Transverse colon (tissue), 4 donors: ENCODE measurements around the gene FCN3. TPM values are rescaled to one million over a fixed set of nuclear protein-coding genes. Genes with fewer than 3 reads are reported as not detected.
A peak's percentile ranks its signal among the peaks of the same experiment; 100 is the strongest.

ENCODE experiments used
- DNase-seq: peaks from one replicate; pipeline ENCODE4 v3.0.0-alpha.2; 2019
- H3K27ac ChIP-seq, 4 donors: fragments of 200-600 bp; sonication (generic); 2 replicates each; pipeline ENCODE4 v1.5.1; 2016 to 2018; ENCODE audit warnings: inconsistent platforms in 4 of 4
- H3K27me3 ChIP-seq: fragments of 200-600 bp; sonication (generic); 2 replicates; pipeline ENCODE4 v1.5.1; 2017; ENCODE audit warnings: inconsistent platforms
- H3K36me3 ChIP-seq, 4 donors: fragments of 200-600 bp; sonication (generic); 2 replicates each; pipeline ENCODE4 v1.5.1; 2017 to 2019; ENCODE audit warnings: inconsistent platforms in 4 of 4
- H3K4me1 ChIP-seq, 4 donors: fragments of 200-600 bp; sonication (generic); 2 replicates each; pipeline ENCODE4 v1.5.1; 2017 to 2020; ENCODE audit warnings: inconsistent platforms in 4 of 4
- H3K4me3 ChIP-seq, 4 donors: fragments of 200-600 bp; sonication (generic); 1 replicate in 1 of 4; 2 replicates in 3 of 4; pipeline versions ENCODE4 v1.5.1 to v1.6.1; 2017 to 2019; ENCODE audit warnings: inconsistent platforms in 4 of 4
- H3K9me3 ChIP-seq, 2 donors: fragments of 200-600 bp; sonication (generic); 2 replicates each; pipeline ENCODE4 v1.5.1; 2017 to 2019; ENCODE audit warnings: inconsistent platforms in 2 of 2
- EP300 ChIP-seq: sonication (generic); formaldehyde crosslinking; IDR thresholded peaks from one replicate; pipeline ENCODE4 v1.6.1; 2017; ENCODE audit warnings: antibody characterized with exemption, low read depth
- POLR2A ChIP-seq: fragments of 450-650 bp; IDR thresholded peaks from one replicate; pipeline ENCODE4 v1.6.1; 2016; ENCODE audit warnings: antibody characterized with exemption, mild to moderate bottlenecking, moderate library complexity
- POLR2AphosphoS5 ChIP-seq, 3 donors: sonication (generic); formaldehyde crosslinking; IDR thresholded peaks; one replicate each; pipeline ENCODE4 v1.6.1; 2016; ENCODE audit warnings: antibody characterized with exemption in 3 of 3
- WGBS, 2 donors: methylation state at CpG; one replicate each; pipeline ENCODE4 v1.1.5; 2018; ENCODE audit warnings: low coverage in 1 of 2; 5-methylcytosine and 5-hydroxymethylcytosine counted together
- in situ Hi-C, 4 donors: fragments of 200-750 bp; cut with MboI; loops; one replicate each; pipeline versions ENCODE4 v1.15.0 to v1.15.1; 2017; ENCODE audit warnings: low sequenced_read_pairs in 3 of 4, low pct_ligation_motif_present in 1 of 4, low pct_unique_long_range_greater_than_20kb in 1 of 4
- intact Hi-C: fragments of 100-400 bp; cut with DNase I; formaldehyde crosslinking; loops from one replicate; pipeline ENCODE4 v1.15.1; 2023; ENCODE audit warnings: low total_unique reads
- total RNA-seq, 4 donors: library from RNA; depleted of rRNA; stranded (reverse); fragments of >200 nt; gene quantifications; one replicate each; pipeline ENCODE4 v1.1.0, GENCODE V29; 2016
- TF ChIP-seq, protein P1 (sequence below), 5 experiments: fragments of 200-600 bp in 3 of 5; fragments of 450-650 bp in 2 of 5; sonication (generic) in 3 of 5; IDR thresholded peaks; 1 replicate in 2 of 5; 2 replicates in 3 of 5; pipeline ENCODE4 v1.5.1; 2016 to 2017; ENCODE audit warnings: antibody characterized with exemption in 5 of 5, inconsistent platforms in 3 of 5, mild to moderate bottlenecking in 2 of 5, moderate library complexity in 1 of 5

Gene FCN3
- total RNA-seq, 4 donors from 2014 or later, result 1.2 to 1.9 TPM; not detected in 2

DNA sequence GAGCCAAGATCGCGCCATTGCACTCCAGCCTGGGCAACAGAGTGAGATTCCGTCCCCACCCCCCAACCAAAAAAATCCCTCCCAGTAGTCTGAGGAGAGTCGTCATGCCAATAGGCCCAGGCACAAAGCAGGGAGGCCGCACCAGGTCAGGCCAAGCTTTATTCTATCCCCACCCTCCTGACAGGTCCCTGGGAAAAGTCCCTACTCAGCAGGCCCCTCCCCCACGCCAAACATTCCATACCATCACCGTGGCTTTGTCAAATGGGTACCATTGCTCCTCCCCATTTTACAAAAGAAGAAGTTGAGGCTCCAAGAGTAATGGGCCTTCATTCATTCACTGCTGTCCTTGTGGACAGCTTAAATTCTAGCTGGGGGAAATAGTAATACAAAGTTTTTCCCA, 23.1 kb upstream of the FCN3 start:
- WGBS, 2 donors, result 71% methylated on average over 7 of the region's 7 CpGs; no CpG with 5 or more reads in 1 of the 2 donors
- Histone ChIP-seq H3K36me3 (no peaks in the 10 kb centered on the region), H3K9me3 (no peaks in the 10 kb centered on the region), H3K27ac (no peak overlapping the region), H3K4me3 (no peak overlapping the region), H3K4me1 (peaks cover 9 to 31% (median 12%) of the 10 kb centered on the region in 4 donors), H3K27me3 (no peaks in the 10 kb centered on the region)
- in situ Hi-C loops (loop anchor here in 1 of 4 donors (10.0 kb wide), 1 partner anchor 207 kb away; the partner anchor contains the start of gene AHDC1), intact Hi-C loops (loop anchor here (2.0 kb wide), 1 partner anchor 209 kb away; no protein-coding TSS in a partner anchor)
- TF ChIP-seq EP300 (no peak), POLR2AphosphoS5 (IDR thresholded peaks at IDR 0.05) (no peak), POLR2A (no peak)
- TF ChIP-seq, protein P1, sequence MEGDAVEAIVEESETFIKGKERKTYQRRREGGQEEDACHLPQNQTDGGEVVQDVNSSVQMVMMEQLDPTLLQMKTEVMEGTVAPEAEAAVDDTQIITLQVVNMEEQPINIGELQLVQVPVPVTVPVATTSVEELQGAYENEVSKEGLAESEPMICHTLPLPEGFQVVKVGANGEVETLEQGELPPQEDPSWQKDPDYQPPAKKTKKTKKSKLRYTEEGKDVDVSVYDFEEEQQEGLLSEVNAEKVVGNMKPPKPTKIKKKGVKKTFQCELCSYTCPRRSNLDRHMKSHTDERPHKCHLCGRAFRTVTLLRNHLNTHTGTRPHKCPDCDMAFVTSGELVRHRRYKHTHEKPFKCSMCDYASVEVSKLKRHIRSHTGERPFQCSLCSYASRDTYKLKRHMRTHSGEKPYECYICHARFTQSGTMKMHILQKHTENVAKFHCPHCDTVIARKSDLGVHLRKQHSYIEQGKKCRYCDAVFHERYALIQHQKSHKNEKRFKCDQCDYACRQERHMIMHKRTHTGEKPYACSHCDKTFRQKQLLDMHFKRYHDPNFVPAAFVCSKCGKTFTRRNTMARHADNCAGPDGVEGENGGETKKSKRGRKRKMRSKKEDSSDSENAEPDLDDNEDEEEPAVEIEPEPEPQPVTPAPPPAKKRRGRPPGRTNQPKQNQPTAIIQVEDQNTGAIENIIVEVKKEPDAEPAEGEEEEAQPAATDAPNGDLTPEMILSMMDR (IDR thresholded peaks at IDR 0.05), result no peak
- no peak for DNase-seq

- Histone ChIP-seq H3K27me3 (no peaks in the 10 kb centered on the region), H3K4me1 (peaks cover 7 to 29% (median 11%) of the 10 kb centered on the region in 4 donors), H3K27ac (no peak overlapping the region), H3K4me3 (no peak overlapping the region), H3K36me3 (no peaks in the 10 kb centered on the region), H3K9me3 (no peaks in the 10 kb centered on the region)
- in situ Hi-C loops (loop anchor here in 1 of 4 donors (10.0 kb wide), 1 partner anchor 208 kb away; the partner anchor contains the start of gene AHDC1), intact Hi-C loops (no loop called here)
- TF ChIP-seq, protein P1 (IDR thresholded peaks at IDR 0.05), result no peak
- TF ChIP-seq POLR2AphosphoS5 (IDR thresholded peaks at IDR 0.05) (no peak), POLR2A (no peak), EP300 (no peak)
- no peak for DNase-seq
- 64% methylated on average over 3 of the region's 3 CpGs; no CpG with 5 or more reads in 1 of the 2 donors for WGBS, 2 donors
These were observed 22.5 kb upstream of the FCN3 start for GRCh38 chr1:27397110-27397509.

DNA sequence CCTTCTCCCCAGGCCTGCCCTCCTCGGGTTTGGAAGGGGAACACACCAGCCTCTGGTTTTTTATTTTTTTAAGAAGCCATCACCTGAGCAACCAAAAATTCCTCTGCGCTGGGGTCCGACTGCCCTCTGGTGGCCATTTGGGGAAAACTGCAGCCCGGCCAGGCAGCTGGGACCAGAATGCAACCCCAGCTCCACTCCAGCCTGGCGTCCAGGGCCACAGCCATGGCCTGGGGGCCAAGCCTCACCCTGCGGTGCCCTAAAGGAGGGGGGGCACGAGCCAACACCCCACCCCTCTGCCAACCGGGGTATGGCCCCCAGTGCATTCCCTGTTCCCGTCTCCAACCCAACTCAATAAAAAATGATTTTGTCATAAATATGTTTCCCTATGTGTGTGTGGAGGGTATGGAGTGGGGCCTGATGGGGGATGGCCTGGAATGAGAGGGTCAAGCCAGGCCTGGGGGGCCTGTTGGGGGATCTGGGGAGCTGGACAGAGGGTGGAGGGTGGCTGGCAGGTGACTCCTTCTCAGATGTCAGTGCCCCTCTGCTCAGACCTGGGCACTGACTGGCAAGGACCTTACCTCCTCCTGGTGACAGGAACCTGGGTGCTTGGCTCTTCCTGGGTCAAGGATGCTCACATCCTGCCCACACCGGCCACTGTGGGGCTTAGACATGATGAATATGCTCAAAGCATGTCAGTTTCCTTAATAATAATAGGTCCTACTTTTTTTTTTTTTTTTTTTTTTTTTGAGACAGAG, 21.0 kb upstream of the FCN3 start:
- Histone ChIP-seq H3K4me1 (peaks cover 16 to 36% (median 18%) of the 10 kb centered on the region in 4 donors), H3K9me3 (no peaks in the 10 kb centered on the region), H3K36me3 (no peaks in the 10 kb centered on the region), H3K4me3 (no peak overlapping the region), H3K27ac (no peak overlapping the region), H3K27me3 (peaks cover 6% of the 10 kb centered on the region)
- in situ Hi-C loops, result loop anchor here in 1 of 4 donors (10.0 kb wide), 1 partner anchor 209 kb away; the partner anchor contains the start of gene AHDC1
- DNase-seq, result peak; percentile 78
- 0 to 4% methylated on average over 1 to 10 of the region's 10 CpGs for WGBS, 2 donors
- intact Hi-C loops, result loop anchor here (2.0 kb wide), 1 partner anchor 39 kb away; no protein-coding TSS in a partner anchor
- TF ChIP-seq EP300 (no peak), POLR2A (no peak), POLR2AphosphoS5 (IDR thresholded peaks at IDR 0.05) (no peak)
- TF ChIP-seq, protein P1 (IDR thresholded peaks at IDR 0.05), result peak; percentile 93 to 98 (median 96)

GRCh38 chr1:27394925-27395324, 20.3 kb upstream of the FCN3 start:
- TF ChIP-seq EP300, result no peak
- no peak for TF ChIP-seq POLR2A
- TF ChIP-seq, protein P1 (IDR thresholded peaks at IDR 0.05), result no peak
- TF ChIP-seq POLR2AphosphoS5 (IDR thresholded peaks at IDR 0.05), result no peak
- H3K4me1 ChIP-seq, result peaks cover 16 to 36% (median 18%) of the 10 kb centered on the region in 4 donors
- in situ Hi-C loops (loop anchor here (5.0 to 10.0 kb wide), 2 partner anchors 93 to 210 kb away; partner anchors contain the start of gene AHDC1 (in 1 of the 4)), intact Hi-C loops (loop anchor here (2.0 to 5.0 kb wide), 2 partner anchors 38 to 93 kb away; no protein-coding TSS in a partner anchor)
- no peaks in the 10 kb centered on the region for H3K9me3 ChIP-seq
- no peak for DNase-seq
- H3K27me3 ChIP-seq, result peaks cover 7% of the 10 kb centered on the region
- no peaks in the 10 kb centered on the region for H3K36me3 ChIP-seq
- 78% methylated on average over 1 of the region's 1 CpG; no CpG with 5 or more reads in 1 of the 2 donors for WGBS, 2 donors
- no peak overlapping the region for H3K4me3 ChIP-seq
- H3K27ac ChIP-seq, result no peak overlapping the region
